Heart right ventricle (tissue), 16 donors: Measurements from ENCODE around the gene IMPG2. TPM values are rescaled to one million over a fixed set of nuclear protein-coding genes. Genes with fewer than 3 reads are reported as not detected.

ENCODE experiments used
- ATAC-seq, 8 donors: fragments of 200-7000 bp; cut with Tn5 transposase; one replicate each; pipeline ENCODE4 v1.9.1; 2020; ENCODE audit warnings: mild to moderate bottlenecking in 8 of 8, moderate library complexity in 8 of 8, moderate number of reproducible peaks in 1 of 8
- DNase-seq, 2 donors: peaks; one replicate each; pipeline ENCODE4 v3.0.0-alpha.2; 2020
- H3K27ac ChIP-seq, 10 donors: fragments of 200-600 bp; sonication (generic) in 2 of 10; one replicate each; pipeline versions ENCODE4 v1.5.0 to v1.8.0; 2020 to 2022; ENCODE audit warnings: mild to moderate bottlenecking in 3 of 10
- H3K27me3 ChIP-seq, 7 donors: fragments of 200-600 bp; one replicate each; pipeline ENCODE4 v1.8.0; 2021 to 2022; ENCODE audit warnings: mild to moderate bottlenecking in 2 of 7
- H3K36me3 ChIP-seq, 9 donors: fragments of 200-600 bp; sonication (generic) in 1 of 9; one replicate each; pipeline versions ENCODE4 v1.5.0 to v1.8.0; 2020 to 2022; ENCODE audit warnings: mild to moderate bottlenecking in 2 of 9
- H3K4me1 ChIP-seq, 9 donors: fragments of 200-600 bp; sonication (generic) in 1 of 9; one replicate each; pipeline versions ENCODE4 v1.5.0 to v1.8.0; 2020 to 2022; ENCODE audit warnings: mild to moderate bottlenecking in 4 of 9
- H3K4me3 ChIP-seq, 10 donors: fragments of 200-600 bp; sonication (generic) in 2 of 10; one replicate each; pipeline versions ENCODE4 v1.5.0 to v1.8.0; 2020 to 2022; ENCODE audit warnings: mild to moderate bottlenecking in 7 of 10, moderate library complexity in 2 of 10
- H3K9me3 ChIP-seq, 11 donors: fragments of 200-600 bp in 10 of 11; sonication (generic) in 2 of 11; one replicate each; pipeline versions ENCODE4 v1.5.0 to v1.8.0; 2013 to 2022; ENCODE audit warnings: mild to moderate bottlenecking in 2 of 11, control low read depth in 1 of 11, moderate library complexity in 1 of 11
- CTCF ChIP-seq, 9 donors: fragments of 200-600 bp; sonication (generic) in 2 of 9; IDR thresholded peaks; one replicate each; pipeline versions ENCODE4 v1.5.0 to v1.8.0; 2021 to 2022; ENCODE audit warnings: antibody characterized with exemption in 9 of 9, mild to moderate bottlenecking in 5 of 9, moderate library complexity in 1 of 9
- WGBS, 2 donors: extraction: QIAGEN DNeasy Blood & Tissue Kit; methylation state at CpG; one replicate each; pipeline ENCODE4 v1.1.7; 2013; ENCODE audit warnings: inconsistent platforms in 1 of 2; 5-methylcytosine and 5-hydroxymethylcytosine counted together
- intact Hi-C, 10 donors: fragments of 100-400 bp; cut with DNase I; formaldehyde crosslinking; loops; one replicate each; pipeline versions ENCODE4 v1.11.1 to v1.14.2; 2022
- long read RNA-seq, 3 donors: library from polyadenylated mRNA; unstranded; transcript quantifications; one replicate each; pipeline ENCODE4 v2.0.0, GENCODE V29; 2020 to 2021
- polyA plus RNA-seq, 2 donors: library from polyadenylated mRNA; stranded (reverse); fragments of 200-250 nt; gene quantifications; one replicate each; pipeline ENCODE4 v1.2.3, GENCODE V29; 2013
- total RNA-seq, 10 donors: library from RNA; stranded (reverse); fragmentation: NEBNext Ultra II Directional in 3 of 10; extraction: Animal tissue kit (Norgen Biotek cat#: 25700) in 3 of 10; gene quantifications; one replicate each; pipeline versions ENCODE4 v1.2.1 to v1.2.4, GENCODE V29; 2021 to 2023
- donor health status: Arrhythmogenic right ventricular cardiomyopathy.
- donor health status: ischemic (EF 13 %, LVEDD 7.1; RV severe dilation, severe dysfunction).
- donor health status: healthy with polysubstance abuse.
- donor health status: DM: no; HTN: yes; CAD: no.
- donor health status: DM: no; HTN: no; CAD: no.
- donor health status: ischemic (EF 25% LVEDD 6.9; RV normal size, moderate dysfunction).
- donor health status: ischemic (EF 25% LVEDD 5.7; RV mildly dilated, moderate dysfunction).
- donor health status: healthy.
- donor health status: DM: yes; HTN: yes; CAD: no.
- donor health status: Ischemic cardiomyopathy.
- donor health status: ischemic (EF 35%, LVEDD 5.7; RV mildly dilated, moderate dysfunction).
- donor health status: nonischemic (EF 11% LVEDD 7.7; RV severe dilation, severe dysfunction).
- donor health status: DM: yes; HTN: yes; CAD: no.
- donor health status: PGD.
- donor health status: ischemic (EF 29% LVEDD 5.4; RV normal size, mild dysfunction).
- donor health status: nonischemic (EF 23%, LVEDD 6.1; RV moderate dilation, normal function).

The IMPG2 gene
- total RNA-seq (under 1 TPM; 0.17 to 0.40 (median 0.21) TPM), polyA plus RNA-seq (under 1 TPM in 1 of 2 donors, not detected in 1; 0.04 TPM)
- long read RNA-seq, donor 1, result 0 reads
- long read RNA-seq, donor 2, result 0 reads
- long read RNA-seq, donor 3, result 0 reads

- intact Hi-C loops, result no loop called here
- no peak for TF ChIP-seq CTCF (IDR thresholded peaks at IDR 0.05)
- Histone ChIP-seq H3K4me3 (no peak within 1 kb of the TSS), H3K36me3 (peaks cover 0 to 23% (median 3%) of the 10 kb centered on the region in 9 donors), H3K4me1 (no peaks in the 10 kb centered on the region), H3K27ac (no peak within 1 kb of the TSS), H3K27me3 (no peaks in the 10 kb centered on the region), H3K9me3 (no peaks in the 10 kb centered on the region)
- ATAC-seq, result no peak
- WGBS, 2 donors, result 98 to 100% methylated on average over 2 of the region's 2 CpGs
- no peak for DNase-seq
Observed at GRCh38 chr3:101320475-101320874, at the start of gene IMPG2. Gene IMPG2, minus strand, starts transcription at chr3:101320575. Its CDS starts 203 bp downstream, at chr3:101320372.

- H3K27ac ChIP-seq, result no peak overlapping the region
- no peaks in the 10 kb centered on the region for H3K4me1 ChIP-seq
- H3K4me3 ChIP-seq, result no peak overlapping the region
- H3K27me3 ChIP-seq, result no peaks in the 10 kb centered on the region
- H3K9me3 ChIP-seq, result peaks cover 0 to 15% (median 0%) of the 10 kb centered on the region in 11 donors
- WGBS, 2 donors, result 87 to 92% methylated on average over 2 of the region's 2 CpGs
- DNase-seq (no peak), ATAC-seq (no peak)
- intact Hi-C loops, result no loop called here
- H3K36me3 ChIP-seq, result peaks cover 0 to 89% (median 32%) of the 10 kb centered on the region in 9 donors
- TF ChIP-seq CTCF (IDR thresholded peaks at IDR 0.05), result no peak
Observed at GRCh38 chr3:101362406-101362805, 42.0 kb upstream of the IMPG2 start.

- Histone ChIP-seq H3K27me3 (no peaks in the 10 kb centered on the region), H3K4me1 (no peaks in the 10 kb centered on the region), H3K27ac (no peak overlapping the region), H3K4me3 (no peak overlapping the region), H3K36me3 (peaks cover 0 to 63% (median 6%) of the 10 kb centered on the region in 9 donors), H3K9me3 (peaks cover 0 to 9% (median 0%) of the 10 kb centered on the region in 11 donors)
- TF ChIP-seq CTCF (IDR thresholded peaks at IDR 0.05), result no peak
- intact Hi-C loops, result no loop called here
- no peak for DNase-seq
- WGBS, 2 donors, result 83 to 87% methylated on average over 1 of the region's 1 CpG
- no peak for ATAC-seq
Observed at GRCh38 chr3:101351829-101352228, 31.5 kb upstream of the IMPG2 start.

- no peak for TF ChIP-seq CTCF (IDR thresholded peaks at IDR 0.05)
- 72 to 82% methylated on average over 2 of the region's 2 CpGs for WGBS, 2 donors
- ATAC-seq (no peak), DNase-seq (no peak)
- H3K9me3 ChIP-seq, result no peaks in the 10 kb centered on the region
- H3K27ac ChIP-seq, result no peak overlapping the region
- H3K36me3 ChIP-seq, result peaks cover 0 to 93% (median 16%) of the 10 kb centered on the region in 9 donors
- no peaks in the 10 kb centered on the region for H3K4me1 ChIP-seq
- H3K27me3 ChIP-seq, result no peaks in the 10 kb centered on the region
- no peak overlapping the region for H3K4me3 ChIP-seq
- intact Hi-C loops, result no loop called here
Observed at GRCh38 chr3:101340591-101340990, 20.2 kb upstream of the IMPG2 start.
